ENCODE data around the gene FUT7. TPM values are rescaled to one million over a fixed set of nuclear protein-coding genes. Genes with fewer than 3 reads are reported as not detected.
A peak's percentile ranks its signal among the peaks of the same experiment; 100 is the strongest.

FUT7 gene
- total and polyA plus RNA-seq, 2 of the 13 experiments (the other 11 are each of a cell fraction or from before 2014, with no cell fraction given), result 0.05 TPM; not detected in 1

- 0 out of 2 replicates have a peak, but pooled peaks have one; percentile 78 for TF ChIP-seq IRF9 (CRISPR knock-in tag; IDR thresholded peaks at IDR 0.05; ENCODE audit: borderline replicate concordance)
- TF ChIP-seq NR2F2 (IDR thresholded peaks at IDR 0.05; ENCODE audit: borderline replicate concordance, low read depth), result no peak
- 0 out of 2 replicates have a peak, but pooled peaks have one; percentile 35 for TF ChIP-seq SPEN (CRISPR knock-in tag; IDR thresholded peaks at IDR 0.05; ENCODE audit: low read depth)
- peak; percentile 18 for TF ChIP-seq HNRNPLL (IDR thresholded peaks at IDR 0.05; ENCODE audit: low read depth, low read length, poor library complexity, severe bottlenecking)
- TF ChIP-seq HOXD1 (CRISPR knock-in tag; IDR thresholded peaks at IDR 0.05), result no peak
- TF ChIP-seq FOXP4 (CRISPR knock-in tag; IDR thresholded peaks at IDR 0.05), result no peak
- peak; percentile 93 for TF ChIP-seq ZNF263 (CRISPR knock-in tag; IDR thresholded peaks at IDR 0.05)
- TF ChIP-seq ZNF687 (CRISPR knock-in tag; IDR thresholded peaks at IDR 0.05), result peak; percentile 50; the same call in 1 of the 2 replicates
- no peak for TF ChIP-seq ZNF513 (CRISPR knock-in tag; conservative IDR thresholded peaks at IDR 0.05)
- TF ChIP-seq ZNF605 (CRISPR knock-in tag; IDR thresholded peaks at IDR 0.05), result 0 out of 2 replicates have a peak, but pooled peaks have one; percentile 2
- 0 out of 2 replicates have a peak, but pooled peaks have one; percentile 6 for TF ChIP-seq ELF1 (CRISPR knock-in tag; IDR thresholded peaks at IDR 0.05)
Observed at GRCh38 chr9:136992819-136993369, 39.0 kb downstream of the FUT7 start (continued).
